Omental fat pad (tissue), 4 donors: Measurements from ENCODE around the gene OPHN1. TPM values are rescaled to one million over a fixed set of nuclear protein-coding genes. Genes with fewer than 3 reads are reported as not detected.

Experiments
- ATAC-seq: fragments of 150-250 bp; one replicate; pipeline ENCODE4 v1.9.1; 2016; ENCODE audit warnings: mild to moderate bottlenecking, moderate library complexity; ENCODE audit not compliant: low FRiP score
- DNase-seq: peaks from one replicate; pipeline ENCODE4 v3.0.0-alpha.2; 2019; ENCODE audit warnings: low spot score
- CTCF ChIP-seq, 3 donors: fragments of 450-650 bp; IDR thresholded peaks; one replicate each; pipeline ENCODE4 v1.5.1; 2016 to 2017; ENCODE audit warnings: antibody characterized with exemption in 3 of 3, mild to moderate bottlenecking in 3 of 3, moderate library complexity in 2 of 3
- total RNA-seq, 4 donors: library from RNA; depleted of rRNA; stranded (reverse); fragments of >200 nt; gene quantifications; one replicate each; pipeline ENCODE4 v1.1.0, GENCODE V29; 2016

Gene OPHN1
- total RNA-seq, 4 donors from 2014 or later, result 5.3 to 24.1 (median 6.6) TPM

- no peak for TF ChIP-seq CTCF (IDR thresholded peaks at IDR 0.05)
- no peak for ATAC-seq
- DNase-seq, result no peak
Measured at GRCh38 chrX:68175562-68175961, 257.7 kb downstream of the OPHN1 start.

DNA sequence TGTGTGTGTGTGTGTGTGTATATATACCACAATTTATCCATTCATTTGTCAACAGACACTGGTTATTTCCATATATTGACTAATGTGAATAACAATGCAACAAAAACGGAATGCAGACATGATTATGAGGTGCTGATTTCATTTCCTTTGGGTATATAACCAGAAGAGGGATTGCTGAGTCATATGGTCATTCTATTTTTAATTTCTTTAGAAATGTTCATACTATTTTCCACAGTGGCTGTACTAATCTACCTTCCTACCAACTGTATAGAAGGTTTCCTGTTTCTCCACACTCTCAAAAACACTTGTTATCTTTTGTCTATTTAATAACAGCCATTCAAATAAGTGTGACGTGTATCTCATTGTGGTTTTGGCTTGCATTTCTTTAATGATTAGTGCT lies 269.9 kb downstream of the OPHN1 start:
- TF ChIP-seq CTCF (IDR thresholded peaks at IDR 0.05), result no peak

GRCh38 chrX:68147848-68148247 lies 285.4 kb downstream of the OPHN1 start:
- TF ChIP-seq CTCF (IDR thresholded peaks at IDR 0.05), result no peak
- ATAC-seq (no peak), DNase-seq (no peak)

More for the DNA sequence above, 269.9 kb downstream of the OPHN1 start:
- ATAC-seq, result no peak
- DNase-seq, result no peak

GRCh38 chrX:68146054-68146453 lies 287.2 kb downstream of the OPHN1 start:
- DNase-seq, result no peak
- no peak for TF ChIP-seq CTCF (IDR thresholded peaks at IDR 0.05)
- ATAC-seq, result no peak

DNA sequence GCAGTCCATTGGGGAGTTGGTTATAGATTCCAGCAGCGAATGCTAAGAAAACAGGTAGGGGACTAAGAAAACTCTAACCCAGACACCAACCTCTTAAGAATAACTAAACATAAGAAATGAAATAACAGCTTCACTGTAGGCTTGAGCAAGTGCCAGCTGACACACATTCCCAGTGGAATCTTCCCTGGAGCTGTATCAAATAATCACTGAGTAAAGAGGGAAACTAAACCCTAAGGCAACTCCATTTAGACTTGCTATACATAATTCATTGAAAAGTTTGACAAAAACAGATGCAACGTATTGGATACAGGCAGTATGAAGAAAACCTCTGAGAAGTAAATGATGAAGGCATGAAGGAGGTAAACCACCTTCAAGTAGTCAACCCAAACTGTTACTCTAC lies 293.5 kb downstream of the OPHN1 start:
- ATAC-seq (no peak), DNase-seq (no peak)
- no peak for TF ChIP-seq CTCF (IDR thresholded peaks at IDR 0.05)

- no peak for DNase-seq
- no peak for ATAC-seq
- no peak for TF ChIP-seq CTCF (IDR thresholded peaks at IDR 0.05)
Measured at GRCh38 chrX:68133181-68133580, 300.1 kb downstream of the OPHN1 start.

- no peak for DNase-seq
- no peak for TF ChIP-seq CTCF (IDR thresholded peaks at IDR 0.05)
- no peak for ATAC-seq
Measured at GRCh38 chrX:68132749-68133148, 300.5 kb downstream of the OPHN1 start.
